Cerebellar cortex (tissue), 1 donor: ENCODE data around the gene ALDH8A1.

Experiments used
- DNase-seq: peaks from one replicate; pipeline ENCODE4 v3.0.0-alpha.2; 2015; ENCODE audit warnings: low spot score

ALDH8A1 gene

GRCh38 chr6:134870677-134871498 is 79.0 kb downstream of the ALDH8A1 start:
- DNase-seq = no peak

- DNase-seq = no peak
Observed at GRCh38 chr6:134868812-134869211, 81.1 kb downstream of the ALDH8A1 start.
